HL-60/S4 treated with phorbol 12-myristate 13-acetate at 8.2 ng/mL for 4 days and 3 days (cell line): ENCODE measurements around the gene ALG1L2.
"Not testable (repeated sequence)": the region's sequence is repeated elsewhere in the genome, so short reads cannot be mapped to it uniquely, and the experiment has no call there.

Experiments used
- in situ Hi-C: fragments of 300-500 bp; cut with MboI; formaldehyde crosslinking; loops from 2 replicates; pipeline ENCODE4 v1.15.0; 2022; ENCODE audit warnings: low sequenced_read_pairs

The ALG1L2 gene

DNA sequence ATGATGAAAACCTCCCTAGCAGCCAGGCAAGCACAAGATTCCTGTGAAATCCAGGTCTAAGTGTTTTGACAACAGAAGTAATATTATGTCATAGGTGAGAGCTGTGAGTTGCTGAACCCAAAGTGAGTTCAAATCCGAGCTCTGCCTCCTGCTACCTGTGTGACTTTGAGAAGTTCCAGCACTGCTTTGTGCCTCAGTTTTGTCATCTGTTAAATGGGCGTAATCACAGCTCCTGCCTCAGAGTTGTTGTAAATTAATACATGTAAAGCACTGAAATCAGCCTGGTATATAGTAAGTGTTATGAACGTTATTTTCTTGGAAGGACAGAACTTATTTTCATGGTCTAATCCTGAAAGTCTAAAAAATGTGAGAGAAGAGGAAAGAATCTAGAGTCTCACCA is 38.7 kb downstream of the ALG1L2 start:
- in situ Hi-C loops, result not testable (repeated sequence)

- in situ Hi-C loops, result not testable (repeated sequence)
Measured at GRCh38 chr3:130122891-130123775, 41.5 kb downstream of the ALG1L2 start.

DNA sequence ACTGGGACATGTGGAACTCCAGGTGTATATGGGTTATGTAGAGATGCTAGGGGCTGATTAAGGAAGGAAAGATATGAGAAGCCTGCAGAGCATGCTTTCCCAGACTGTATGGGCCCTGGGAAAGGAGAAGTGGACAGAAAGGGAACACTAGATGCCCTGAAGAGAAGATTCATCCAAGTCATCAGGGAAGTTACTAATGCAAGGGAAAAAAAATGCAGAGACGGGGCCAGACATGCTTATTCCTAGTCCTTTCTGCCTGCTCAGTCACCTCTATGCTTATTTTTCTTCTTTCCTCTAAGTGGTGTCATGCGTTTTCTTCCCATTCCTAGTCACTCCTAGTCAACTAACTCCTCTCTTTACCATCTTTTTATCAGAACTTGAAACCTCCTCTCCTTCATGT is 43.8 kb downstream of the ALG1L2 start:
- in situ Hi-C loops, result not testable (repeated sequence)

DNA sequence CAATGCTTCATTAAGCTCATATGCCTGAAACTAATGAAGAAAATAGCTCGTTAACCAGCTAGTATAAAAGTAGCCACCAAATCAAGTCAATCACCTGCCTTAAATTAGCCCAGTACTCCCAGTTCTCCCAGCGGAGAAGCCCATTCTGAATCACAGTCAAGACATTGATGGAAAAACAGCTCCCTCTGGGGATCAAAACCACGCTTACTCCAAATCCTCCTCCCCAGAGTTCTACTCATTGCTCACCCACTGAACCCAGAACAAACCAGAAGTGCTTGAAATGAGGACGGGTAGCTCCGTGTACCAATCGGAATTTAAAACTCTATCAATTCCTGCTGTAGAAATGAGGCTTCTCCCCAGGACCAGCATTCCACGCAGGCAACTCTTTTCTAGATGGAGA is 54.7 kb downstream of the ALG1L2 start:
- in situ Hi-C loops, result not testable (repeated sequence)

DNA sequence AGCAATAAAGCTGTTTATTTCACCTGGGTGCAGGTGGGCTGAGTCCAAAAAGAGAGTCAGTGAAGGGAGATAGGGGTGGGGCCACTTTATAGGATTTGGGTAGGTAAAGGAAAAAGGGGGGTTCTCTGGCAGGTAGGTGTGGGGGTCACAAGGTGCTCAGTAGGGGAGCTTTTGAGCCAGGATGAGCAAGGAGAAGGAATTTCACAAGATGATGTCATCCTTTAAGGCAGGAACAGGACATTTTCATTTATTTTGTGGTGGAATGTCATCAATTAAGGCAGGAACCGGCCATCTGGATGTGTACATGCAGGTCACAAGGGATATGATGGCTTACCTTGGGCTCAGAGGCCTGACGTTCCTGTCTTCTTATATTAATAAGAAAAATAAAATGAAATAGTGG is 56.1 kb downstream of the ALG1L2 start:
- in situ Hi-C loops, result not testable (repeated sequence)

GRCh38 chr3:130138992-130139391 is 57.4 kb downstream of the ALG1L2 start:
- in situ Hi-C loops, result not testable (repeated sequence)

- in situ Hi-C loops, result not testable (repeated sequence)
Measured at GRCh38 chr3:130140756-130141155, 59.1 kb downstream of the ALG1L2 start.

DNA sequence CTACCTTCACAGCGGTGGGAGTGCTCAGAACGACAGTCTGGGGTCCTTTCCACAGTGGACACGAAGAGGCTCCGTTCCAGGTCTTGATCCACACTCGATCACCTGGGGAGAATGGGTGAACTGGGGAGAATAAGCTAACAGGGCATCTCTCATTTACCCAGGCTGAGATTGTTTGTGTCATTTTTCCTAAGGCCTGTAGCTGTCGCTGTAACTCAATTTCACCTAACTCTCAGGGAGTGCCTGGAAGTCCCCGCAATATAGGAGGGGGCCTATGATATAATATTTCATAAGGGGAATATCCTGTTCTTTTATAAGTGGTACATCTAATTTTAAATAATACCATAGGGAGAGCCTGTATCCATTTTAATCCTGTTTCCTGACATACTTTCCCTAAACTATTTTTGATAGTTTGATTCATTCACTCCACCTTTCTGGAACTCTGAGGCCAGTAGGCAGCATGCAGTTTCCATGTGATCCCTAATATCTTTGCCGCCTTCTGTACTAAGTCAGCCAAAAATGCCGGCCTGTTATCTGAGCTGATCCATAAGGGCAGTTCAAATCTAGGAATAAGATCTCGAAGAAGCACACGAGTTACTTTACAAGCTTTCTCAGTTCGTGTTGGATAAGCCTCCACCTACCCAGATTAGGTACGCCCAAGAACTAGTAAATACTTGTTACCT is 62.2 kb downstream of the ALG1L2 start:
- in situ Hi-C loops, result not testable (repeated sequence)

GRCh38 chr3:130144328-130144650 is 62.7 kb downstream of the ALG1L2 start:
- in situ Hi-C loops, result not testable (repeated sequence)

DNA sequence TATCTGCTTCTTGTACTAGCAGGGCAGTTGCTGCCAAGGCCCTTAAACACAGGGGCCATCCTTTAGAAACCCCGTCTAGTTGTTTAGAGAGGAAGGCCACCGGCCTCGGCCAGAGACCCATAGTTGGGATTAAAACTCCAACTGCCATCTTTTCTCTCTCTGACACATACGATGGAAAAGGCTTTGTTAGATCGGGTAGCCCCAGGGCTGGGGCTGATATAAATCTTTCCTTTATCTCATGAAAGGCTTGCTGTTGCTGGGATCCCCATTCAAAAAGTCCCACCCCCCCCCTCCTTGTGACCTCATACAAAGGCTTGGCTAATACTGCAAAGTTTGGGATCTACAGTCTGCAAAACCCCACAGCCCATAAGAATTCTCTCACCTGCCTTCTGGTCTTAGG is 63.8 kb downstream of the ALG1L2 start:
- in situ Hi-C loops, result not testable (repeated sequence)

GRCh38 chr3:130146465-130146864 is 64.8 kb downstream of the ALG1L2 start:
- in situ Hi-C loops, result not testable (repeated sequence)
